AG04450 (cell line): Measurements from ENCODE around the gene MPHOSPH8. TPM values are rescaled to one million over a fixed set of nuclear protein-coding genes. Genes with fewer than 3 reads are reported as not detected.

ENCODE experiments used
- CTCF ChIA-PET: fragments of 300-600, 350-600 bp; formaldehyde crosslinking; extraction: SDS; loops from one replicate; lab custom pipeline; 2022; ENCODE audit warnings: antibody characterized with exemption, inconsistent platforms; lab: Charles Lee
- POLR2A ChIA-PET: fragments of 350-600 bp; formaldehyde crosslinking; extraction: SDS; loops from one replicate; lab custom pipeline; 2021; ENCODE audit warnings: antibody characterized with exemption, inconsistent platforms; lab: Yijun Ruan, JAX
- DNase-seq: peaks from one replicate; pipeline ENCODE4 v3.0.0-alpha.2; 2011; ENCODE audit warnings: low read depth, low spot score
- H3K27ac ChIP-seq: one replicate; pipeline ENCODE4 v1.5.1; 2012; ENCODE audit warnings: low read depth, low read length, control low read depth
- H3K27me3 ChIP-seq: one replicate; pipeline ENCODE4 v1.6.0; 2012; ENCODE audit warnings: low read length; ENCODE audit not compliant: control insufficient read depth, insufficient read depth
- H3K4me3 ChIP-seq: 2 replicates; pipeline ENCODE4 v1.5.1; 2011; ENCODE audit warnings: mild to moderate bottlenecking, low read depth, low read length, control low read depth
- H3K9me3 ChIP-seq: 2 replicates; pipeline ENCODE4 v1.5.1; 2012; ENCODE audit warnings: low read length; ENCODE audit not compliant: control insufficient read depth, insufficient read depth
- CTCF ChIP-seq: IDR thresholded peaks from 2 replicates; pipeline ENCODE4 v1.5.1; 2011; ENCODE audit warnings: low read depth, low read length, control low read depth, inconsistent platforms
- polyA plus RNA-seq: library from polyadenylated mRNA; depleted of rRNA; stranded (reverse); fragments of >200 nt; gene quantifications from 2 replicates; pipeline ENCODE4 v1.2.3, GENCODE V29; 2011

MPHOSPH8 gene
- polyA plus RNA-seq, 1 experiment: 24.8 TPM

- DNase-seq: no peak
- Histone ChIP-seq H3K27me3 (no peaks in the 10 kb centered on the region), H3K4me3 (no peak overlapping the region), H3K9me3 (no peaks in the 10 kb centered on the region), H3K27ac (no peak overlapping the region)
- POLR2A ChIA-PET: no interaction called here
- TF ChIP-seq CTCF: no peak
- CTCF ChIA-PET: no interaction called here
Observed at GRCh38 chr13:19645000-19645399, 11.5 kb downstream of the MPHOSPH8 start.

DNA sequence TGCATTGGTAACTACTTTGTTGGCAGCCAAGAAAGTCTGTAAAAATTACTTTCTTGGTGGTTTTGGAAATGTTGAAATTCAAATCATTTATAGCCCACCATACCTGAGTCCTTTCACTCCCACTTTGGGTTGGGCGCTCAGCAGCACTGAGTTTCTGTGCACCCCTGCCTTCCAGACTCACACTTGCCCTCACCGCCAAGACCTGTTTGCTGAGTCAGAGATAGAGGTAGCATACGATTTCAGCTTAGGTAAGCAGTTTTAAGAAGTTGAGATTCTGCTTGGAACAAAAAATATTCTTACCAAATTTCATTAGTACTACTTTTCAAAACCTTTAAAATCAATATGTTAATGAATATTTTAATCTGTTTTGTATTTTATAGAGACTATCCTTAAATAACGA lies 12.6 kb downstream of the MPHOSPH8 start:
- Histone ChIP-seq H3K27ac (no peak overlapping the region), H3K4me3 (no peak overlapping the region), H3K27me3 (no peaks in the 10 kb centered on the region), H3K9me3 (no peaks in the 10 kb centered on the region)
- TF ChIP-seq CTCF: no peak
- ChIA-PET CTCF (no interaction called here), POLR2A (no interaction called here)
- no peak for DNase-seq

DNA sequence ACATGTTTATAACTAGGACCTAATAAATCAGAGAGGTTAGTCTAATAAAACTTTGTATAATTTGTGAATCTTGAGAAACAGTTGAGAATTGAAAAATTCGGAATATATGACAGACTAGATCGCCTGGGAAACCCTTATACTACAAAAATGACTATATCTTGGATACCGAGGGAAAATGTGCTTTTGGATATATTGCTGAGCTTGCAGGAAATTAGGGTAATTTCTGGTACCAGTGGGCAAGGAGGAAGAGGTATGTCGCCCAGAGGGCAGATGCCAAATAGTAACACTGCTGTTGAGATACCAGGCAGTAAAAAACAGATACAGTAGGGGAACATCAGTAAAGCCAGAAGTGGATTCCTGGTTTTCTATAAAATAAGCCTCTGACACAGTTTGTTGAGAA lies 17.3 kb downstream of the MPHOSPH8 start:
- Histone ChIP-seq H3K27ac (no peak overlapping the region), H3K27me3 (no peaks in the 10 kb centered on the region), H3K4me3 (no peak overlapping the region), H3K9me3 (no peaks in the 10 kb centered on the region)
- CTCF ChIA-PET: no interaction called here
- POLR2A ChIA-PET: no interaction called here
- DNase-seq: no peak
- no peak for TF ChIP-seq CTCF

DNA sequence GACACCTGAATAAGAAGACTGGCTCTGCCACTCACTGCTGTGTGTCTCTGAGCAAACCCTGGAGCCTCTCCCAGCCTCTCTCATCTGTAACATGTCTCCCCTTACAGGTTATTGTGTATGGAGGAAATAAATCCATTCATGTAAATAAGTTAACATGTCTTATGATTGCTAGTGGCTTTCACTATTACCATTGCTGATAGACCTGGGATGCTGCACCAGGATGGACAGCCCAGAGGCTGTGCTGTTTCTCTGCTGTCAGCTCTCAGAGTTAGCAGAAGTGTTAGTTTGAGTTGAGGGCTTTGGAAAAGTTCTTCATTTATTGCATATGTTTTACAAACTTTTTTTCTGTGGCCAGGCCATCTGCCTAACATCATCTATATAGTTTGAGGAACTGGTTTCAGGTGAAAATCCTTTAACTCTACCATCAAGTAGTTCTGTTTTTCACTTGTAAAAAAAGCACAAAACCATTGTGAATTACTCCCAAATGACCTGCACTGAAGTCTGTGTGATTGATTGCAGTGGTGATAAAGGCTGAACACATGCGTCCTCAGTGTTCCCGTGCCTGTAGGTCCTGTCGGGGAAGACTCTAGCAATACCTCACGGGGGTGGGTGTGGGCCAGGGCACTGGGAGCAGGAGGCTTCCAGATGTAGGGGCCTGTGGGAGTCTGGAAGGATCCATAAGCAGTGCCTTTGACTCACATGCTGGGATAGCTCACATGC lies 24.6 kb downstream of the MPHOSPH8 start:
- TF ChIP-seq CTCF: no peak
- Histone ChIP-seq H3K27ac (peak overlapping the region; percentile 11), H3K9me3 (no peaks in the 10 kb centered on the region; the same call in 1 of the 2 replicates), H3K27me3 (no peaks in the 10 kb centered on the region), H3K4me3 (no peak overlapping the region)
- no peak for DNase-seq
- CTCF ChIA-PET: interaction anchor here (0.6 kb wide), 1 partner anchor 228 kb away, joined by 5 read pairs; no protein-coding TSS in a partner anchor
- POLR2A ChIA-PET: no interaction called here

GRCh38 chr13:19658831-19659230 lies 25.4 kb downstream of the MPHOSPH8 start:
- DNase-seq: no peak
- CTCF ChIA-PET: no interaction called here
- TF ChIP-seq CTCF: no peak
- Histone ChIP-seq H3K27ac (no peak overlapping the region), H3K27me3 (no peaks in the 10 kb centered on the region), H3K4me3 (no peak overlapping the region), H3K9me3 (peaks cover 6% of the 10 kb centered on the region; the same call in 1 of the 2 replicates)
- POLR2A ChIA-PET: no interaction called here
